Right renal cortex interstitium (tissue), 3 donors: ENCODE data around the gene SPECC1L. TPM values are rescaled to one million over a fixed set of nuclear protein-coding genes. Genes with fewer than 3 reads are reported as not detected.
"Not testable (repeated sequence)": the region's sequence is repeated elsewhere in the genome, so short reads cannot be mapped to it uniquely, and the experiment has no call there.

ENCODE experiments used
- DNase-seq, 3 donors: peaks; one replicate each; pipeline ENCODE4 v3.0.0-alpha.2; 2013; ENCODE audit warnings: low read depth in 3 of 3, low spot score in 2 of 3
- polyA plus RNA-seq, 3 donors: library from polyadenylated mRNA; unstranded; fragments of 120-200 nt; gene quantifications; one replicate each; pipeline ENCODE4 v1.2.1, GENCODE V29; 2013; ENCODE audit not compliant: insufficient read length in 3 of 3

The SPECC1L gene
- polyA plus RNA-seq, 3 donors = 49.9 to 53.5 (median 53.2) TPM

DNA sequence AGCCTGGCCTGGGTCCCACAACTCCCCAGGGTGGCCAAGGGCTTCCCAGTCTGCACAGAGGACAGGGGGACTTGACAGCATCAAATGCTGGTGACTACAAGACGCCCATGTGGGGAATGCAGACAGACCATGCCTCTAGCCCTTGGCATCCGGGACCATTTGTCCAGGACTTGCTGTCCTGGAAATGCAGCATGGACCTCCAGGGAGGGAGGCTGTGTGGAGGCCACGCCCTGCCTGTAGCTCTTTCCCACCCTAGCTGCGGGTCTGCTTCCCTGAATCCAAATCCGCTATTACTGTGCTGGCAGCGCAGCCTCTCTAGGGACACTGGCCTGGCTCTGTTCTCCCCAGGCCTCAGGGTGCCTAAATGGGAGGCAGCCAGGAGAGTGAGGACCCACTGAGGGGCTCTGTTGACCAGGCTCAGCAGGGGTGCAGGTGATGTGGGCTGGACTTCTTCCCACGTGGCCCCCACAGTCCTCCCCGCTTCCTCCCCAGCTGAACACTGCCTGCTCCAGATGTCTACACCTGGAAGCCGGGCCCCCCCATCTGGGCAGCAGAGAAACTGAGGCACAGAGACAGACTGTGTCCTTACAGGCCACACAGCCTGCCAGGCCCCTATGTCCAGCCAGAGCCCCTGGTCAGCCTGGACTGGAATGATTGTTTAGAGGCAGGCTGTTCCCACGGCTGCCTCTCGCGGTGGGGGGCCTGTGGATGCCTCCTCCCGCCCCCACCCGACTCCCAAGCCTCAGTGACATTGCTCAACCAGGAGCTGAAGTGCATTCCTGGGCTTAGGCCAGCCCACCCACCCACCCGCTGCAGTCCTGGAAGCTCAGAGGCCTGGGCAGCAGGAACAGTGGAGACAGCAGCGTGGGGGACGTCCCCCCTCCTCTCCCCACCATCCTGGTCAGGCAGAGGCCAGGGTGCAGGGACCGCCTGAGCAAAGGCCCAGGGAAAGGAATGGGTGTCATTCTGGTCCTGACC is 24.8 kb upstream of the SPECC1L start:
- not testable (repeated sequence) for DNase-seq

DNA sequence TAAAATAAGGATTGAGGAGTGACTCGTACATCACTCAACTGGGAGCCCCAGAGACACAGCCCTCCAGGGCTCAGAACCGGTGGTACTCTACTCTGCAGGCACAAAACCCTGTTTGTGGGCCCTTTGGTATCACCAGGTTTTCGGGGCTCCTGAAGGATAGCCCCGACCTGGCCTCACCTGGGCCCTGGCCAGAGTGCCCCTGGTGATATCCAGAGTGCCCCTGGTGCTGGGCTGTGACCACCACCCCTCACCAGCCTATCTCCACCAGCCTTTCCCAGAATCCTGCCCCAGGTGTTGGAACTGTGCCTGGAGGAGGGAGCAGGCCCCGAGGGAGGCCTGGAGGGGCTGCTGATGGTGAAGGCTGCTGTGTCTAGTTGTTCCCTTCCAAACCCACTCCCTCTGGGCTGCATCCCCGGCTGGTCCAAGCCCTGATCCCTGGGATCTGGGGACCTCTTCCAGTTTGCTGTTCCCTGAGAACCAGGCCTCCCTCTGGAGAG is 23.6 kb upstream of the SPECC1L start:
- no peak for DNase-seq

DNA sequence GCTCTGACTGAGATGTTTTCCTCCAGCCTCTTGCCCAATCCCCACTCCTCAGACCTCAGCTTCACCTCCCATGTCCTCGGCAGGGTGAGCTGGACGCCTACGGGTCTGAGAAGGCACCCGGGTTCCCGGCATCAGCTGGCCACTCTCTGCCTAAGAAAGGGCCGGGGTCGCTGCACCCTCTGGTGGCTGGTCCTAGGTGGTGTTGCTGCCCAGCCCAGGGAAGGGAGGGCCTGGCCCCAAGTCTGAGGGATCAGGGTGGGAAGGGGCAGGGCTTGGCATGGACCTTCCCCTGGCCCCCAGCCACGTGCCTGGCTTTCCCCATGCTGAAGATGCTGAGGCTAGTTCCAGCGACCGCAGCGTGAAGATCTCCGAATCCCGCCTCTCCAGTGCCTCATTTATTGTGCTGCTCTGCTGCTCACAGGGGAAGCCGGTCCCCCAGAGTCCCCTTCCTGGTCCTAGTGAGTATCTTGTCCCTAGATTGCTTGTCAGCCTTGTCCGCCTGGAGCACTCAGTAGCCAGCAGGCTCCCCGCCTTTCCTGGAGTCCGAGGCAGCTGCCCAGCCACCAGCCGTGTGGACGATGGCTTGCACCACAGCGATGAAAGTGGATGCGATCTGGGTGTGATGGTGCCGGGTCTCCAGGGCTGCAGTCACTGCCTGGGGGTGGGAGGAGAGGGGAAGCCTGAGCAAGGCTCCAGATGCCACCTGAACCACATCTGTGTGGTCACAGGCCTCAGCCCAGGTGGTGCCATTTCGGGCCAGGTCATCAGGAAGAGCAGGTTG is 22.9 kb upstream of the SPECC1L start:
- peak in 1 of 3 donors; percentile 50 for DNase-seq

DNA sequence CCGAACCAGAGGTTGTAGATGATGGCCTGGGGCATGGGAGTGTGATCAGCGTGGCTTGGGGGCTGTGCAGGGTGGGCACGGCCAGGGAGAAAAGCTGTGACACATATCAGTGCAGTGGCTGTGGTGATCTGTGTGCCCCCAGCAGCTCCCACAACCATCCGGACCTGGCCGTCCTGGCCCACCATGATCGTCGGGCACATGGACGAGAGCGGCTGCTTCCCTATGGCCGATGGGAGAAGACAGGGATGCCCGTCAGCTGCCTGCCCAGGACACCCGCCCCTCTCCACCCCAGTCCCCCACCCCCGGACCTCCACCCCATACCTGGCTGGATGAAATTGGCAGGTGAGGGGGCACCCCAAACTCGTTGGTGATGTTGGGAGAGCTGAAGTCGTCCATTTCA is 22.0 kb upstream of the SPECC1L start:
- DNase-seq = not testable (repeated sequence)

DNA sequence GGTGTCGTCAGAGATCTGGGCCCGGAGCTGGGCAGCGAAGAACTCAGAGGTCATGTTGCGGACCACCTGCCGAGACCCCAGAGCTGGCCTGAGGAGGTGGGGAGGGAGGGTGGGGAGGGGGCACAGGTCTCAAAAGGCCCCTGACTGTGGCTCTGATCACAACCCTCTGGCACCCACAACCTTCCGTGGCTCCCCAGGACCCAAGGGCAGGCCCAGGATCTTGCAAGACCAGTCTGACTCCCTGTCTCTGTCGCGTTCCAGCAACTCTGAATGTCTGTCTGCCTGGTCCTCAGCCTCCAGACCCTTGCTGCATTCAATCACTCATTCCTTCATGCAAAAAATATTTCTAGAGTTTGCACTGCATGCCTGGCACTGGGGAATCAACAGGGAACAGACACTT is 21.2 kb upstream of the SPECC1L start:
- DNase-seq = not testable (repeated sequence)

DNA sequence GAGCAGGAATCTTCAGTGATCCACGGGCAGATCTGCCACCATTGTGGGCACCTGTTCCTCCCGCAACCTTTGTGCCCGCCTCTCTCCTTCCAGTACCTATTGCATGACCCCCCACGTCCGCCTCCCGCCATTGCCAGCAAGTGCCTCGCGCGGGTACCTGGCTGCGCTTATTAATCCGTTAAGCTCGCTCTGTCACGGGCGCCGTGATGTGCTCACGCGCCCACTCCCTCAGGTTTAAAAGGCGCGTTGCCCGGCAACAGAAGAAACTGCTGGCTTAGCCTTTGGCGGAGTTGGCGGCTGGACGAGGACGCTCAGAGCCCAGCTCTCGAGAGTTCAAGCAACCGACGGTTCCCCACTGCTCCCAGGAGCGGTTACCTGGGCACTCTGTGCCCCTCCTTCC is 19.3 kb upstream of the SPECC1L start:
- not testable (repeated sequence) for DNase-seq

DNA sequence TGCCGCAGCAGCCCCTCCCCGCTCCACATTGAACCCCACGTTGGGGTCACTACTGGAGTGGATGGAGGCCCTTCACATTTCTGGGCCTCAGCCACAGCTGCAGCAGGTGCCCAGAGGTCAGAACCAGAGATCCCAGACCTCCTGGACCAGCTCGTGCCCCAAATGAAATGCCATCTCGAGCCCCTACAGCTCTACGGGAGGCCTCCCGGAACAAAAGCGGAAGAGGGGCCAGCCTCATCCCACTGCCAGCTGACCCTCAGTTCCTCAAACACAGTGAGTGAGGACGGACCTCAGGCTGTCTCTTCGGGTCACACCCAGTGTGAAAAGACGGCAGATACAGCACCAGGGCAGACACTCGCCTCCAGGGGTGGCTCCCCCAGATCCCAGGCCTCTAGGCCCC is 17.5 kb upstream of the SPECC1L start:
- not testable (repeated sequence) for DNase-seq

DNA sequence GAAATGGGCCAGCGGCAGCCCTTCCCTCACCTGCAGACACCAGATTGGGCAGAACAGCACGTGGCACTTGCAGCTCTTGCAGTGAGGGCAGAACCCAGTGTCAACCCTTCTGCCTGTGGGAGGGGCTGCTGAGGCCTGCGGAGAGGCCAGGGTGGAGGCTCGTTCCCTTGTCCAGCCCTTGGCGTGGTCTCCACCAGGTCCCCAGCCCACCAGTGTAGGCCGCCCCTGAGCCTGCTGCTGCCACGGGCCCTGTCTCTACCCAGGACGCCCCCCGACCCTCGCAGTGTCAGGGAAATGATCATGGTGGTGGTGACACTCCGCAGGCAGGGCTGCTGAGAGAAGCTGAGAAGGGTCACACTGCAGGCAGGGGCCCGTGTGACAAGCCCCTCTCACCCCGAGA is 14.5 kb upstream of the SPECC1L start:
- DNase-seq = not testable (repeated sequence)

DNA sequence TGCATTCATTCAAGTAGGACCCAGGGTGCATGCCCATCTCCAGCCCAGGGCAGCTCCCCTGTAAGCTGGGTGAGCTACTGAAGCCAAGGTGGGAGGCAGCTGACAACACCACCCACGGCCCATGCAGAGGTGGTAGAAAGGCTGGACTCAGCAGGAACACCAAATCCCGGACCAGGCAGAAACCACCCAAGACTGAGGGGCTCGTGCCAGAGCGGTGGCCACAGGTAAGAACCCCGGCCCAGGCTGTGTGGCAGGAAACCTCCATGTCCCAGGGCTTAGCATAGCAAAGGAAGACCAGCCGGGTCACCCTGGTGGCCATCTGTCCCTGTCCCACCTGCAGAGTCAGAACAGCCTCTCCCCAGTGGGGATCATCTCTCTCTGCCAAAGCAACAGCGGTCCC is 13.9 kb upstream of the SPECC1L start:
- not testable (repeated sequence) for DNase-seq

DNA sequence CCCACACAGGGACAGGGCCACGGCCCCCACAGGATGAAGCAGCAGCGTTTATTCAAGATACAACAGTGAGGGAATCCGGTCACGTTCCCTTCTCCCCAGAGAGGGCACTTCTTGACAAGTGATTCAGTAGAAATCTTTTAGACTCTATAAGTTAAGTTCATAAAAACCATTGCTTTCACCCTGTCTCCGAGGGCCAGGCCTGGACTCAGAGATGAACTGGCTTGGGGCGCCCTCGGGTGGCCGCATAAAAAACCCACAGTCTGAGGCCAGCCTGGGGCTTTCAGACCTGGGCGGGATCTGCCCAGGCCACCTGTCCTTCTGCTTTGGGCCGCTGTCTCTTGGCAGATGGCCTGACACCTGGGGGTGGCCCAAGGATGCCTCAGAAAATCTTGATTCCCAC is 11.2 kb upstream of the SPECC1L start:
- peak in 1 of 3 donors; percentile 43 for DNase-seq

DNA sequence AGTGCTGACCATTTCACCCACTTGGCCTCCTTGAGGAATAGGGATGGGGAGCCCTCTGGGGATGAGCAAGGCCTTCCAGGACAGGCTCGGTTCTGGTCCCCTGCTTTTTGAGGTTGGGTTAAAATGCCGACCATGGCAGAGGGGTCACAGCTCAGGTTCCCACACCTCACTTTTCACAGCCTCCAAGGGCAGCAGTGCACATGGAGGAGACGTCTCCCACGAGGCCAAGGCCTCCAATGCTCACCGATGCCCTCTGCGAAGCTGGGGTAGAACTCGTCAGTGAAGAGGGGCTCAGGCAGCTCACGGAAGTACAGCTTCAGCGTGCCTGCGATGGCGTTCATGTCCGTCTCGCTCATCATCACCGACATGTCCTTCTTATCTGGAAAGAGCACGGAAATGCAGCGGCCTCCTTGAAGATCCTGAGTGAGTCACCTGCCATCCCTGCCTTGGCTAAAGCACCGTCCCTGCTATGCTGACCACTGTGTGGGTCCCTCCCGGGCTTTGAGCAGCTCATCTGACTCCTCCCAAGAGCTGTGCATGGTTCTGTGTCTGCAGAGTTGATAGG is 8.4 kb upstream of the SPECC1L start:
- not testable (repeated sequence) for DNase-seq

DNA sequence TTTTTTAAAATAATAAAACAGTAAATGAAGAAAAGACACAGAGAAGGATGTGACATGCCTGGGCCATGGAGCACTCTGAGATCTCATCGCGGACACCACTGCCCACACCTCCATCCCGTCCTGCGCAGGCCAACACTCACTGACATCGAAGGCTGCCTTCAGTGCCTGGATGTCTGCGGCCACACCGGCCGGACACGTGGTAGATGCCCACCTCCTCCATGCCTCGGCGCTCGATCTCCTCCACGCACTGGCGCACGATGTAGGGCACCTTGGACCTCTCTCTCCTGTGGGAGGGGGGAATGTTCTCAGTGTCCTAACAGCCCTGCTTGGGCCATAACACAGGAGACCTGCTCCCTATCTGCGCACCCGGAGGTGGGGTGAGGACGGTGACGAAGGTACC is 7.2 kb upstream of the SPECC1L start:
- DNase-seq = not testable (repeated sequence)

DNA sequence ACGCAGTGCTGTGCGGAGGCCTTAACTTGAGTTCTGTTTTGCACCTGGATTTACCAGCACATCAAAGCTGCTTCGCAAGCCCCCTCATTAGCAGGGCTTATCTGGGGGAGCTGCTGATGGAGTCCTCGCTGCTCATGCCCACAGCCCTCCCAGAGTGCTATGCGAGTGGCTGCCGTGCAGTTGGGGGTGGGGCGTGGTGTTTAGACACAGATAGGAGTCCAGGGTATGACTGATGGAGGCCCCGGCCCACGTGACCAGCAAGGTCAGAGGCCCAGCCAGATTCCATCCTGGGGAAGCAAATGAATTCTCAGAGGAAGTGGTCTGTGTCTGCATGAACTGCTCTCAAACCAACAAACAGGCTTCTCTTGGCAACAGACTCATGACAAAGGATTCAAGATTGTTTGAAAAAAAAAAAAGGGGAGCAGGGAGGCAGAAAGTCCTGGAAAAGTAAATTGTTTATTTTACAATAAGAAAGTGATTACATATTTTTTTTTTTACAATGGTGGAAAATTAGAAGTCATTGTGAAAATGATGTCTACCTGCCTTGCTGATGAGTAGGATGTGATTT is 6.2 kb upstream of the SPECC1L start:
- DNase-seq = not testable (repeated sequence)

DNA sequence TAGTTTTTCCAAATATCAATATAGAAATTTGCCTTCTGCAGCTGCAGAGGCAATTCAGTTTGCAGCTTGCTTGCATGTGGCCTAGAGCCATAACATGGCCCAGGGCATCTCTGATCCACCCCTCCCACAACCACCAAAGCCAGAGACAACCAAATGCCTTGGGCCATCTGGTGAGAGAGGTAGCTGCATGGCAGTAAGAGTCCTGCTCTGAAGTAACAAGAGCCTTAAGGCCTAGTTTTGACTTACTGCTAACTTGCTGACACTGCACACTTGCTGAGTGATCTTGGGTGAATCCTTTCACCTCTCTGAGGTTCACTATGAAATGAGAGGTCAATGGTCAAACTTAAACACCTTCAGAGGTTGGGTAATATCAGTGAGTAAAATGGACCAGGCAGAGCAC is 4.9 kb upstream of the SPECC1L start:
- DNase-seq = no peak

DNA sequence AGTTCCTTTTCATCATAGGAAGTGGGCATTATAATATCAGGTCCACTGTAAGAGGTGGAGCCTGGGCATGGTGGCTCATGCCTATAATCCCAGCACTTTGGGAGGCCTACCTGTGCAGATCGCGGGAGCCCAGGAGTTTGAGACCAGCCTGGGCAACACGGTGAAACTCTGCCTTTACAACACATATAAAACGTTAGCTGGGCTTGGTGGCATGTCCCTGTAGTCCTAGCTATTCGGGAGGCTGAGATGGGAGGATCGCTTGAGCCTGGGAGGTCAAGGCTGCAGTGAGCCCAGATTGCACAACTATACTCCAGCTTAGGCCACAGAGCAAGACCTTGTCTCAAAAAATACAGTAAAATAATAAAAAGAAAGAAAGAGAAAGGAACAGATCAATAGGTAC is 4.1 kb upstream of the SPECC1L start:
- not testable (repeated sequence) for DNase-seq

DNA sequence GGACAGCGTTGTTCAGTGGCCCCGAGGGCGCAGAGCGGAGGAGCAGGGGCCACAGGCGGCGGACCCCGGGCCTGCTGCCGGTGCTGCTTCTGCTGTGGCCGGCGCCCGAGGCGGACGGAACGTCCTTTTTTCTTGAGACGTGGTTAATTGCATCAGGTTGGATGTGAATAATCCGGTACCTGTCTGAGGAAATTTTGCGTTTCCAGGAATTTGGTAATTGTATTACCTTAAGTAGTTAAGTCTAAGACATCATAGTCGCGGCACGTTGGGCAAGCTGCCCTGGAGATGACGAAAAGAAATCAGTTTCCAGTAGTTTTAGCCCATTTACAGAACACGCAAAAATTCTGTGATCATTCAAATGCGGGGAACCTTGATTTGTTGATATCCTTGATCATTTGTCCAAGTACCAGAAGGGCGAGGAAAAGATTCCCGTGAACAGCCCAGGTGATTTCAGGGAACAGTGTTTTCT is 789 bp downstream of the SPECC1L start:
- DNase-seq = no peak

DNA sequence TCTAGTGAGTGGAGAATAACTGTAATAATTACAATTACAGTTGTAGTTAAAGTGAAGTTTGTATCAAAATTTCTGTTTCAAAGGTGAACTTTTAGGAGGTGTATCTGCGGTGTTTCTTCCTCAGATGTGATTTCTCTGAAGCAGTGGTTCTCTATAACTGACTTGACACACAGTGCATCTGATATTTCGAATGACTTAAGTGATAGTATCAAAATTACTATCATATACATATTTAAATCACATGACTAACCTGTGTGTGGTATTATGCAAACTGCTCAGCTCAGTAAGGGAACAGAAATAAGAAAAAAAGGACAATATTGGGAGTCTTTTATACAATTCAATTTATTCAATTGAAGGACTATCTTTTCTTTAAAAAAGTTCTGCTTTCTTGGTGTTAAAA is 2.4 kb downstream of the SPECC1L start:
- DNase-seq = not testable (repeated sequence)

DNA sequence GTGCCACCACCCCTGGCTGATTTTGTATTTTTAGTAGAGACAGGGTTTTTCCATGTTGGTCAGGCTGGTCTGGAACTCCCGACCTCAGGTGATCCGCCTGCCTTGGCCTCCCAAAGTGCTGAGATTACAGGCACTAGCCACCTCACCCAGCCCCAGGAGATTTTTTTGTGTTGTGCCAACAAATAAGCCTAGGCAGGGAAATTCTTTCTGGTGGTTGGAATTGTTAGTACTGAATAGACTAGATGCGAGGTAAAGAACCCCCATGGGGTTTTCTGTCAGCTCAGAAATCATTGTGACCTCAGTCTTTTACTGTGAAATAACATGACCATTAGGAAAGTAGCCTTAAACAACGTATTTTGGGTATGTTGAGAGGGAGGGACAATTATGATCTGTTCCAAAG is 3.3 kb downstream of the SPECC1L start:
- not testable (repeated sequence) for DNase-seq

DNA sequence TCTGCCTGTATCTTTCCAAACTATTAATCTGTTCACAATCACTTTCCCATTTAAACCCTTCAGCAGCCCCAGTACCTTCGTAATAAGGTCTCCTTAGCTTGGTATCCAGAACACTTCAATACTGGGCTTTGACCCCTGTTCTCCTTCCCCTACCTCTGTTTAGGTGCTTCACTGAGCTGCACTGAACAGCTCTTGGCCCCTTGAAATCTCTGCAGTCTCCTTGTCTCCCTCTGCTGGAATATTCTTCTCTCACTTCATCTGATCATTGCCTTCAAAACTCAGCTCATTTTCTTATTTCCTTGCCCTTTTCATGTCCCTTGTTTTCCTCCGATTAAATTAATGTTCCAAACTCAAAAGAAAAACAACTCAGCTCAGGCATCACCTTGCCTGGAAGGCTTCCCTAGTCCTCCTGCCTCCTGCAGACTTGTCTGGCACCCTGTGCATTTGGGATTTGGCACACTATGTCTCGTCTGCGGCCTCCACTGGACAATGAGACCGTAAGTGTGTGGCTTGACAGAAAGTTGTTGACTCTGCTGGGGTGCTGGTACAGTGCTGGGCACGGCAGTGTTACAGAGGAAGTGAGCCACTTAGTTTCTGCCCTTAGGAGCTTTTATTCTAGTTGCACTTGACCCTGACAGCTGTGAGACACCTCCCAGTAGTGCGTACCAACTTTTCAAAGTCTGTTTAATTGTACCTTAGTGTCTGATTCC is 4.2 kb downstream of the SPECC1L start:
- DNase-seq = not testable (repeated sequence)

DNA sequence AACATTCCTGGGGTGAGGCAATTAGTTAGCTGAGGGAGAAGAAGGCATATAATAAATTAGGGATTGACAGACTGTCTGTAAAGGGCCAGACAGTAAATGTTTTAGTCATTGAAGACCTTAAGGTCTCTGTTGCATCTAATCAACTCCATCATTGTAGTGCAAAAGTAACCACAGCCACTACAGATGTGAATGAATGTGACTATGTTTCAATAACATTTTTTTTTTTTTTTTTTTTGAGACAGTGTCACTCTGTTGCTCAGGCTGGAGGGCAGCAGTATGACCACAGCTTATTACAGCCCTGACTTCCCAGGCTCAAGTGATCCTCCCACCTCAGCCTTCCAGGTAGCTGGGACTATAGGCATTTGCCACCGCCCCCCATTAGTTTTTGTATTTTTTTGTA is 9.7 kb downstream of the SPECC1L start:
- not testable (repeated sequence) for DNase-seq
